Subcutaneous adipose tissue (tissue), 4 donors: ENCODE measurements around the gene OARD1. TPM values are rescaled to one million over a fixed set of nuclear protein-coding genes. Genes with fewer than 3 reads are reported as not detected.

Experiments used
- CTCF ChIP-seq: fragments of 450-650 bp; IDR thresholded peaks from one replicate; pipeline ENCODE4 v1.5.1; 2016; ENCODE audit warnings: low read depth, mild to moderate bottlenecking, control low read depth, antibody characterized with exemption, moderate library complexity
- total RNA-seq, 4 donors: library from RNA; depleted of rRNA; stranded (reverse); fragments of >200 nt; gene quantifications; one replicate each; pipeline ENCODE4 v1.1.0, GENCODE V29; 2016

OARD1 gene
- total RNA-seq, result 10 to 100 TPM; 13.9 to 30.3 (median 20.6) TPM

GRCh38 chr6:41071923-41072835 lies at the start of gene OARD1:
Gene OARD1 (minus strand): TSS chr6:41072356. CDS start chr6:41071634, 722 bp downstream.
- no peak for TF ChIP-seq CTCF

GRCh38 chr6:41120058-41120457 lies 47.9 kb upstream of the OARD1 start:
- no peak for TF ChIP-seq CTCF

- no peak for TF ChIP-seq CTCF
Measured at GRCh38 chr6:41119508-41119907, 47.4 kb upstream of the OARD1 start.

GRCh38 chr6:41111017-41111416 lies 38.9 kb upstream of the OARD1 start:
- no peak for TF ChIP-seq CTCF

GRCh38 chr6:41103847-41104246 lies 31.7 kb upstream of the OARD1 start:
- TF ChIP-seq CTCF, result no peak

GRCh38 chr6:41100871-41101287 lies 28.7 kb upstream of the OARD1 start:
- TF ChIP-seq CTCF, result no peak

- TF ChIP-seq CTCF, result no peak
Measured at GRCh38 chr6:41098366-41098765, 26.2 kb upstream of the OARD1 start.
